Peyer's patch (tissue), 4 donors: Measurements from ENCODE around the gene SLAMF8.

Source experiments
- CTCF ChIP-seq, 6 experiments: fragments of 450-650 bp in 4 of 6; fragments of 200-600 bp in 2 of 6; sonication (generic) in 1 of 6; IDR thresholded peaks; one replicate each; pipeline ENCODE4 v1.5.1; 2017 to 2019; ENCODE audit warnings: antibody characterized with exemption in 6 of 6, mild to moderate bottlenecking in 3 of 6, moderate library complexity in 1 of 6
- POLR2A ChIP-seq, 2 donors: fragments of 450-650 bp; IDR thresholded peaks; one replicate each; pipeline ENCODE4 v1.5.1; 2017; ENCODE audit warnings: antibody characterized with exemption in 2 of 2, mild to moderate bottlenecking in 2 of 2, moderate library complexity in 2 of 2

GRCh38 chr1:159879977-159880376 lies 53.3 kb downstream of the SLAMF8 start:
- TF ChIP-seq CTCF (IDR thresholded peaks at IDR 0.05) (no peak), POLR2A (IDR thresholded peaks at IDR 0.05) (no peak)
